Measurements from ENCODE around the gene DDX31.

Gene DDX31

DNA sequence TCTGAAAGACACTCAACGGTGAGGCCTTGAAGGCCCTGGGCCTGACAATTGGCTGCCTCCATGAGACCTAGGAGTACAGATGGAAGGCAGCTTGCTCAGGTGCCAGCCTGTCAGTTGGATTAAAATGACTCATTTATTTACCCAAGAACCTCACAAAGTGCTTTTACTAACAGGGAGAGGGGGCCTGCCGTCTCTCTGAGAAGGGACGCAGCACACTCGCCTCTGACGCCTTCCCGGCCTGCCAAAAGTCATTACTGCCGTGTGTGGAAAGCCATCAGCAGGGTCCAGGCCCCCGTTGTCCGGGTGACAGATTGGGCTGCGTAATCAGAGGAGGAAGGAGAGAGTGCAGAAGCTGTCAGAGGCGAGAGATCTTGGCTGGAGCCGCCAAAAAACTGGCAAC, 32.4 kb downstream of the DDX31 start:
- FAIRE-seq, result no peak
- no peak for DNase-seq (ENCODE audit: low spot score)

DNA sequence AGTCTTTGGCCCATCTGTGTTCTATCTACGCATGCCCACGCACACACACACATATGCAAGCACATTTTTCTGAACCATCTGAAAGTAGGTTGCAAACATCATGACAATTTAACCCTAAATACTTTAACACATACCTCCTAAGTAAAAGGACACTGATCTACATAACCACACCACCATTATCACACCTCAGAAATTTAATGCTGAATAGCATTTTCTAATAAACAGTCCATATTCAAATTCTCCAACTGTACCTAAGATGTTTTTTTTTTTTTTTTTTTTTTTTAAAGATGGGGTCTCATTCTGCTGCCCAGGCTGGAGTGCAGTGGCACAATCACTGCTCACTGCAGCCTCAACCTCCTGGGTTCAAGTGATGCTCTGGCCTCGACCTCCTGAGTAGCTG, 35.5 kb downstream of the DDX31 start:
- FAIRE-seq, result no peak
- DNase-seq (ENCODE audit: low spot score), result no peak

GRCh38 chr9:132632413-132633129, 37.2 kb downstream of the DDX31 start:
- FAIRE-seq (no peak), DNase-seq (ENCODE audit: low spot score) (no peak)

- no peak for FAIRE-seq
- no peak for DNase-seq (ENCODE audit: low spot score)
Measured at GRCh38 chr9:132631685-132632084, 38.1 kb downstream of the DDX31 start.

DNA sequence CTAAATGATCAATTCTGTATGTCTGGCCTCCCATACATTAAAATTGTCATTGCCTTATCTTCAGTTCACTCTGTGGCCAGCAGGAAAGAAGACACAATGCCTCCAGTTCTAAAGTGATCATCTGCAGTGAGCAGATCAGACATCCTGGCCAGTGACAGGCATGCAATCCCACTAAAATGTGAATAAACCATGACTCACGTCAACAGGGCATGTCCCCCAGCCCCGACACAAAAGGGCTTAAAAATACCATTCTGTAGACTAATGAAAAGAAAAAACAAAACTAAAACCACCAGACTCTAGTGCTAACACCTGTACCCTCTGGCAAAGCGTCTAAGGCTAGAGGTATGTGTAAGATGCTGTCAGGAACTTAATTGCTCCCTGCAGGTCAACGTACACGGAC, 38.5 kb downstream of the DDX31 start:
- peak; percentile 63 for DNase-seq (ENCODE audit: low spot score)
- FAIRE-seq, result no peak

DNA sequence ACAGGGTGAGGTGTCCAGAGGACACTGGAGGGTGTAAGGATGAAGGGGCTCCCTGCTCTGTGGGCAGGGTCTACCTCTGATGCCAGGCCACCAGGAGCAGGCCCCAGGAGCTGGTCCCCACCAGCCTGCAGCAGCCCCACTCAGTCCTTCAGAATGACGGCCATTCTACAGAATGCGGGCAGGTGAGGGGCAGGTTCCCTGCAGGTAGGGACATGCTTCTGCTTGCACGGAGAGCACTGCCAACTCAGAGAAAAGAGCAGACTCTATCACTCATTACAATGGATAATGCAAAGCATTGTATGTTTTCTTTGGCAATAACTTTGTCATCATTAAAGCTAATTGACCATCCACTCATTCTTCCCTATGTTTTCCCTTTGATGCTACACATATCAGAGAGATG, 39.0 kb downstream of the DDX31 start:
- no peak for DNase-seq (ENCODE audit: low spot score)
- FAIRE-seq, result no peak

DNA sequence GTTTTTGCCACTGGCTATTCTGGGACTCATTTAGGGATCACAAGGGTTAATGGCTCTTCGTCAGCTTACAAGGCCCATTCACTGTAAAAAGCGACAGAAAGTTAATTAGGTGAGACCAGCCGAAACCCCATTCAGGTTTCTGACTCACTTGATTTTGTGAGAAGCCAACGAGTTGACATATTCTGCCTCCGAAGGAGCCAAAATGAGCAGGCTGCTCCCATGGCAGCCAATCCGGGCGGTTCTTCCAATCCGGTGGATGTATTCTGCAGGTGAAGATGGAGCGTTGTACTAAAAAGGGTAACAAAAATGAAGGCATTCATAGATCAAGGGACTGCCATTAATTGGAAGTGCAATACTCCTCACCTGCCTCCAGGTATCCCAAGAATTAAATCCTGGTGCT, 39.7 kb downstream of the DDX31 start:
- DNase-seq (ENCODE audit: low spot score) (no peak), FAIRE-seq (no peak)

- DNase-seq (ENCODE audit: low spot score) (no peak), FAIRE-seq (no peak)
Measured at GRCh38 chr9:132628746-132629145, 41.0 kb downstream of the DDX31 start.

GRCh38 chr9:132627594-132627993, 42.2 kb downstream of the DDX31 start:
- DNase-seq (ENCODE audit: low spot score) (no peak), FAIRE-seq (no peak)

GRCh38 chr9:132627106-132627505, 42.7 kb downstream of the DDX31 start:
- DNase-seq (ENCODE audit: low spot score) (no peak), FAIRE-seq (no peak)

DNA sequence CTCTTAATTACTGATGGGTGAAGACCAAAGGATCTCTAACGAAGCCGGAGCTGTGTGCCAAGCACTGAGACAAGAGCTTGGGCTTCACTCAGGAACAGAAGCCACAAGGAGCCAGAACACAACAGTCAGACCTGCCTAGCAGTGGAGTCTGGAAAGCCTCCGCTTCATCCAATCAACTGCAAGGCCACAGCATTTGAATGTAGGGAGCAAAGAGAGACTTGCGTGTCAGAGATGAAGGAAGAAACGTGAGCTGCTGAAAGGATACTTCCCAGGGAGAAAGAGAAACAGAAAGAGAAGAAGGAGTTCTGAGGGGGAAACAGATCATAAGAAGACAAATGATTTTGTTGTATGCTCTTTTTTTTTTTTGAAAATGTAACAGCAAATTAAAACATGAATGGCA, 43.5 kb downstream of the DDX31 start:
- DNase-seq (ENCODE audit: low spot score), result no peak

DNA sequence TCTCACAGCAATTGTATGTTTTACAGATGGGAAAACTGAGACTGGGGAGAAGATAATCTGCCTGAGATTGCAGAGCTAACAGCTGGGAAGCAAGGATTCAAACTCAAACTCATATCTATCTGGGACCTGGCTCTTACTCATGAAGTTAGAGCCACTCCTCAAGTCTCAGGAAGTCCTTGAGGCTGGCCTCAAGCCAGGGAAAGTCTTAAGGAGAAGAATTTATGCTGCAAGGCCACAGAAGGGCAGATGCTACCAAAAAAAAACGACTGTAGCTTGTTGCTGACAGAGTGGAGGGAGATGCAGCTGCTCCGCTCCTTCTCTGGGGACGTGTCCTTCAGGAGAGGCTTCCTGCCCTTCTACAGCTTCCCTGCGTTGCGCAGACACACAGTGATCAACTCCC, 47.6 kb downstream of the DDX31 start:
- FAIRE-seq (no peak), DNase-seq (ENCODE audit: low spot score) (no peak)

More for the DNA sequence above, 43.5 kb downstream of the DDX31 start:
- FAIRE-seq, result no peak

DNA sequence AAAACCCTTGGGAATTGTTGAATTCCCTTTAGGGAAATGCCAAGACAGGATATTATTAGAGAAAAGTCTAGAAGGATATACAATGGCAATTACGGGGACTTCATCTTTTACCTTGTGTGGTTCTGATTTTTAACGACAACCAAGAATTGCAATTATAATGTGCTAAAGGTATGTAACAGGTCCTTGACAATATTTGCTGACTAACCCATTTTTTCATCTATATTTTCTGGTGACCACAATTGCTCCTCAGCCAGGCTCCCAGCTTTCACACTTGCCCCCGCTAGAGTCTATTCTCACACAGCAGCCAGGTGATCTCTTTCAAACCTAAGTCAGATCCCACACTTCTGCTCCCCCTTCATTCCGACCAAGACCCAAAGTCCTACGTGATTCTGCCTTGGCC, 53.1 kb downstream of the DDX31 start:
- DNase-seq (ENCODE audit: low spot score), result no peak
- FAIRE-seq, result no peak

DNA sequence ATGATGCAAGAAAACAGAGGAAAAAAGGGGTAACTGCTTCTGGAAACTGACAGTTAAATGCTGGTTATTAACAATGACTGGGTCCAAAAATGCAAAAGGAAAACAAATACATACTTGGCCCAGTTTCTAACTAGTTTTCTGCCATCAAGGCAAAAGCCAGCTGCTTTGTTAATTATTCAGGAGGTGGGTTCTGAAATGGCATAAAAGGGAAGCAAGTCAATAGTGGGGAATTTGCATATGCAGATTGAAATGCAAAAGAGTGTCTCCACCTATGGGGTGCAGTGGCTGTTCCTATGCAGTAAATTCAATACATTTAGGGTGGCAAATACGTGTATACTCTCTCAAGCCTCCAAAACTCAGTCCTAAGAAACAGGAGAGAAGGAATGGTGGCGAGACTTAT, 54.0 kb downstream of the DDX31 start:
- FAIRE-seq (no peak), DNase-seq (ENCODE audit: low spot score) (no peak)

DNA sequence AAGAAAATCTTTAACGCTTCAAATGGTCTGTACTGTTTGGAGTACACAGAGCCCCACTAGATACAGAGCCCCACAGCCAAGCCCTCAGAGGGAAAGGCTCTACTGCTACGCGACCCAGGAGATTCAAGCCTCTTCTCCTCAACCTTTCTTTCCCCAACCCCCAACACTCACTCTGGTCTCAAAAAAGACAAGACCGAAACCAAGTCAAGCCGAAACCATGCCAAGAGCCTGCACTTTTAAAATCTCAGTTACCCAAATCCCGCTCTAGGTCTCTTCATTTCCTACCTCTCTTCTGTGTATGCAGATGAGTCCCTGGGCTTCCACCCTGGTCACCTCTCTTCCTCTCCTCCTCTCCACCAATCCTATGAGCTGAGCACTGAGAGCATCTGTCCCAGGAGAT, 55.5 kb downstream of the DDX31 start:
- FAIRE-seq (no peak), DNase-seq (ENCODE audit: low spot score) (no peak)

DNA sequence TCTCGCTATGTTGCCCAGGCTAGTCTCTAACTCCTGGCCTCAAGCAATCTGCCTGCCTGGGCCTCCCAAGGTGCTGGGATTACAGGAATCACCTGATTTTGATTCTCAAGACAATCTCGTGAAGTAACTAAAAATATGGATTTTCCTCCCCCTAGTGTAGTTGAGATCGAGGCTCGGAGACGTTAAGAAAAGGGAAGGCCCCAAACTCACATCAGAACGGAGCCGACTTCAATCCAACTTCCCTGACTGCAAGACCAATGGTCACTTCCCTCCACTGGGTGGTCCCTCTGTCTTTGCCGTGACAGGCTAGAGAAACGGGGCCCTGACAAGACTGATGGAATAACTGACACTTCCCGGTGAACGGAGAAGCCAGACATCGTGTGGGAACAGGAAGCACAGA, 59.1 kb downstream of the DDX31 start:
- FAIRE-seq, result no peak
- peak; percentile 51 for DNase-seq (ENCODE audit: low spot score)

DNA sequence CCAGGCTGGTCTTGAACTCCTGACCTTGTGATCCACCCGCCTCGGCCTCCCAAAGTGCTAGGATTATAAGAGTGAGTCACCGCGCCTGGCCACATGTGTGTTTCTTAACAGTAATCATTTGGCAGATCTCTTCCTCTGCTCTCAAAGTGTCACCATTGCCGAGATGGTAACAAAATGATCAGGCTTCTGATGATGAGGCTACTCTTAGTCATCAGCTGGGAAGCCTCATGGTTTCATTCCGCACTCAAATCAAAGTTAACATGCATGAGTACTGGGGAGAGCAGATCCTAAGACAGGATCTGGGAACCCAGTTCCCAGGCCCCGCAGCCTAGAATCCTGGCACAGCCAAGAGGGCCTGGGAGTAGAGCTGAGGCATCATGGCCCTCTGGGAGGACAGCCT, 60.0 kb downstream of the DDX31 start:
- FAIRE-seq, result peak; percentile 78

GRCh38 chr9:132609184-132609583, 60.6 kb downstream of the DDX31 start:
- DNase-seq (ENCODE audit: low spot score) (no peak), FAIRE-seq (no peak)

More for the DNA sequence above, 60.0 kb downstream of the DDX31 start:
- peak; percentile 91 for DNase-seq (ENCODE audit: low spot score)

DNA sequence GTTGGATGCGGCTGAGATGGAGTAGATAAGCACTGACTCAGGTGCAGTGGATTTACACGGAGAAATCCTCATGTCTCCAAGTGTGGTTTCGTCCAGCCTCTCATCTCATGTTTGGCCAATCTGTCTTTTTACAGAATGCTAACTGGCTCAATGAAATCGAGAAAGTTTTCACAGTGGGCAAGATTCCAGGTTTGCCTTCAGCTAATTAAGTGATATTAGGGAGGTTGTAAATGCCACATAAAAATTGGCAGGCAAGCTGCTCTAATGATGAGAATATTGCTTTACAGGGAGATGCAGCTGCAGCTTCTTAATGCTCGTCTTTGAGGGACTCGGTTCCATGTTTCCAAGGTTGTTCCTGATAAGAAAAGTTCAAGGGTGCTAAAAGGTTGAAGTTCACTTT, 63.7 kb downstream of the DDX31 start:
- DNase-seq (ENCODE audit: low spot score) (no peak), FAIRE-seq (no peak)

GRCh38 chr9:132605387-132605786, 64.4 kb downstream of the DDX31 start:
- no peak for FAIRE-seq
- no peak for DNase-seq (ENCODE audit: low spot score)

DNA sequence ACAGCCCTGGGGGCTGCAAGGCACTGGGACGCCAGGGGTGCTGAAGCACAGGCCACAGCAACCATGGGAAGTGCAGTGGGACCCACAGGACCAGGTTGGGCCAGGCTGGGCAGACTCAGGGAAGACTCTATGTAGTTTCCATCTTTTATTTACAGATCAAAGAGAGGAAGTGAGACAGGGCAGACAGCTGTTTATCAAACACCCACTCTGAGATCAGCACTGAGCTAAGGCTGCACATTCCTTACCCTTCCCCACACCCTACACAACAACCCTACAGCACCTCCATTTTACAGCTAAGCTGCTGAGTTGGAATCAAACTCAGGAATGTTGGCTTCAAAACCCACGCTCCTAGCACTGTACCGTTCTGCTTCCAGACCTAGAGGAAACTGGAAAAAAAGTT, 67.6 kb downstream of the DDX31 start:
- no peak for DNase-seq (ENCODE audit: low spot score)
- no peak for FAIRE-seq

DNA sequence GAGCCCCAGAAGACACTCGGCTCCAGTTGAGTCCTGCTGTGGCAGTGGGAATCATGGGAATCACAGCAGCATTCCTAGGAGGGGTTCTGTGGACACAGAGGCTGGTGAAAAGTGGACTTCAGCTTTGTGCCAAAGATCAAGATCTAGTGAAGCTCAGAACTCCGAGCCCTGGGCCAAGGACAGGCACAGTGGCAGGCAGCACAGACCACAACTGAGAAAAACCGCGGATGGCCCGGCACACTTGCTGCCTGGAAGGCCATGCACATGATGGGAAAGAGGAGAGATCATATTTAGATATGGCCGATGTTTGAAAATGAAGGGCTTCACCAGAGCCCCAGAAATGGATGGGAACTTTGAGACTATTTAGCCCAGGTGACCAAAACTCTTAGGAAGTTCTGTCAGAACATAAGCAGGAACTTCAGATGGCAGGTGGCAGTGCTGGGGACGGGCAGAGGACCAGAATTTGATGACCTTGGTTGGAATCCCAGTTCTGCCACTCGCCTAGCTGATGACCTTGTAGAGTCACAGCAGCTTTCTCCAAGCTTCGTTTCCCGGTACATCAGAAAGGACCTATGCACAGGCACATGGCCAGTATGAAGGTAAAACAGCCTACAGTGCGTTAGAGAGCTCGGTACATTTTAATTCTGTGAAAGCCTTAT, 69.3 kb downstream of the DDX31 start:
- DNase-seq (ENCODE audit: low spot score) (no peak), FAIRE-seq (no peak)

DNA sequence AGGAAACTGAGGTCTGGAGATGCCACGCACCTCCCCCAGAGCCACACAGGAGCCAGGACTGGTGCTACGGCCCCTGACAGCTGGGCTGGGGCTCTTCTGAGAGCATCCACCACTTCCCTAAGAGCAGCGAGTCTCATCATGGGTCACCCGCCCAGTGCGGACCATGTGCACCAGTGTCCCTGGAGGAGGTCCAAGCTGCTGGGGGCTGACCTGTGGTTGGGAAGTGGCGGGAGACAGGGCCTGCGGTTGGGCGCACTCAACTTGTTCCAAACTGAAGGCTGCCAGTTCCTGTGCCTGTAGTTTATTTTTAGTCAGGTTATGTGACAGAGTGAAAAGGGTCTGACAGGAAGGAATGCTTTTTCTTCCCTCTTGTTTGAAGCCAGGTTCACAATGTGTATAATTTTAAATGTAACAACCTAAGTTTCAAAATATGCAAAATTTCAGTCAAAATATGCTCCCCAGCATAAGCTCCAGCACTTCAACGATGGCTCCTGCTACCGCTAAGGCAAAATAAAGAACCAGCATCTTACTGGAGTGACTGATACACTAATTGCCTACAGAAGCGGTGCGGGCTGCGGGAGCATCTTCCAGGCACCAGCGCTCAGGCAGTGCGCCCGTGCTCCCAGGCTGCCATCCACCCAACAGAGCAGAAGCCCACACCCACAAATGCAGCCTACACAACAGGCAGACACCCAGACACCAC, 72.6 kb downstream of the DDX31 start:
- peak; percentile 8 for FAIRE-seq
- DNase-seq (ENCODE audit: low spot score), result peak; percentile 42
